GDM1 (cell line): ENCODE measurements around the gene FAM163A.

Experiments used
- DNase-seq: peaks from one replicate; lab custom pipeline; 2025; lab: John Stamatoyannopoulos, UW

FAM163A gene

GRCh38 chr1:179856296-179856695, 113.2 kb downstream of the FAM163A start:
- no peak for DNase-seq

- no peak for DNase-seq
Measured at GRCh38 chr1:179857009-179857408, 113.9 kb downstream of the FAM163A start.

- DNase-seq = no peak
Measured at GRCh38 chr1:179860652-179861051, 117.6 kb downstream of the FAM163A start.

- DNase-seq = no peak
Measured at GRCh38 chr1:179865377-179865776, 122.3 kb downstream of the FAM163A start.
